ENCODE data around the gene STARD5. TPM values are rescaled to one million over a fixed set of nuclear protein-coding genes. Genes with fewer than 3 reads are reported as not detected.

Gene STARD5
- total and polyA plus RNA-seq, 11 donors = 0.49 to 3.7 (median 1.4) TPM

DNA sequence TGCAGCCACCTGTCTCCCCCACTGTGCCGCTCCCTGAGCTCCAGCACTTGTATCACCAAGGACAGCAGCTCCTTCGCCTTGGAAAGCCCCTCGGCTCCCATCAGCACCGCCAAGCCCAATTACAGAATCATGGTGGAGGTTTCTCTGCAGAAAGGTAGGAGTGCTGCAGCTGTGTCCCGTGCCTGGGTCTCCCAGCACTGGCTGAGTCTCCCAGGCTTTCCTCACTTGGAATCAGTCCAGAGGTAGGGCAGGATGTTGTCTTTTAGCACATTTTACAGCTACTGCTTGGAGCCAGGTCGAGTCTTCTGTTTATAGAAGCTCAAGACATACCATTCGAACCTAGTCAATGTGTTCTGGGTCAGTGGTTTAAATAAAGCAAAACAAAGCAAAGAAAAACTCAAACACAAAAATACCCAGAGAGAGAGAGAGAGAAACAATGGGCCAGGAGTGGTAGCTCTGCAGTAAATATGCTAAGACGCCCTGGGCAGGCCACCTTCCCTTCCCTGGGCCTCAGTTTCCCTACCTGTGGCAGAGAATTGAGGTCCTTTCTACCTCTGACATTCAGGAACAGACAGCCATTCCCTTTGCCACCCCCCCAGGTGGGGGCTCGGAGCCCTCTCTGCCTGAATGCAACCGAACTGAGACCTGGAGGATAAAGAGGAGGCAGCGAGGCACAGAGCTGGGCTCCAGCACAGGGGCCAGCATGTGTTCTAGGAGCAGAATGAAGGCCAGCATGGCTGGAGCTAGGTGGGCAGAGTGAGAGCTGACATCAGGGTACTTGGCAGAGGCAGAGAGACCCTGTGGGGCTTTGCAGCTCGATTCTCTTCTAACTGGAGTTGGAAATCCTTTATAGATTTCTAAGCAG, 44.1 kb downstream of the STARD5 start:
- ATAC-seq (no peak), DNase-seq (no peak)
- no peak for TF ChIP-seq CTCF (IDR thresholded peaks at IDR 0.05)
- TF ChIP-seq POLR2A (IDR thresholded peaks at IDR 0.05) = no peak
- peaks cover 0 to 16% (median 8%) of the 10 kb centered on the region in 12 donors for H3K9me3 ChIP-seq
- H3K27me3 ChIP-seq = peaks cover 0 to 3% (median 0%) of the 10 kb centered on the region in 9 donors
- WGBS, 4 donors = 77 to 82% (median 79%) methylated on average over 12 of the region's 12 CpGs
- peaks cover 0 to 37% (median 0%) of the 10 kb centered on the region in 9 donors for H3K36me3 ChIP-seq
- no peak overlapping the region for H3K27ac ChIP-seq
- H3K4me3 ChIP-seq = no peak overlapping the region
- H3K4me1 ChIP-seq = peaks cover 0 to 19% (median 6%) of the 10 kb centered on the region in 12 donors
- intact Hi-C loops (cut with DNase I) = loop anchor here in 6 of 10 donors (2.0 to 10.0 kb wide), 5 partner anchors 42 to 915 kb away; partner anchors contain the start of gene STARD5 (in 1 of the 6)

GRCh38 chr15:81278306-81279029, 45.5 kb downstream of the STARD5 start:
- Histone ChIP-seq H3K36me3 (peaks cover 0 to 38% (median 0%) of the 10 kb centered on the region in 9 donors), H3K4me1 (peaks cover 0 to 16% (median 4%) of the 10 kb centered on the region in 12 donors), H3K4me3 (no peak overlapping the region), H3K27ac (no peak overlapping the region), H3K27me3 (peaks cover 0 to 3% (median 0%) of the 10 kb centered on the region in 9 donors), H3K9me3 (peaks cover 0 to 16% (median 8%) of the 10 kb centered on the region in 12 donors)
- DNase-seq (no peak), ATAC-seq (no peak)
- intact Hi-C loops (cut with DNase I) = loop anchor here in 6 of 10 donors (2.0 to 10.0 kb wide), 5 partner anchors 44 to 916 kb away; partner anchors contain the start of gene STARD5 (in 1 of the 6)
- TF ChIP-seq POLR2A (IDR thresholded peaks at IDR 0.05) (no peak), CTCF (IDR thresholded peaks at IDR 0.05) (no peak)
- WGBS, 4 donors = 92 to 96% (median 95%) methylated on average over 6 of the region's 6 CpGs

- Histone ChIP-seq H3K27ac (no peak overlapping the region), H3K27me3 (peaks cover 0 to 3% (median 0%) of the 10 kb centered on the region in 9 donors), H3K4me1 (peaks cover 0 to 16% (median 4%) of the 10 kb centered on the region in 12 donors), H3K4me3 (no peak overlapping the region), H3K36me3 (peaks cover 0 to 41% (median 0%) of the 10 kb centered on the region in 9 donors), H3K9me3 (peaks cover 0 to 16% (median 8%) of the 10 kb centered on the region in 12 donors)
- TF ChIP-seq POLR2A (IDR thresholded peaks at IDR 0.05) (no peak), CTCF (IDR thresholded peaks at IDR 0.05) (no peak)
- 93 to 96% (median 94%) methylated on average over 2 of the region's 2 CpGs for WGBS, 4 donors
- ATAC-seq = no peak
- intact Hi-C loops (cut with DNase I) = loop anchor here in 6 of 10 donors (2.0 to 10.0 kb wide), 5 partner anchors 44 to 917 kb away; partner anchors contain the start of gene STARD5 (in 1 of the 6)
- no peak for DNase-seq
Observed at GRCh38 chr15:81277851-81278250, 46.1 kb downstream of the STARD5 start.

Data from heart left ventricle (tissue), 16 donors.